H9 (cell line): ENCODE measurements around the gene WDR20. TPM values are rescaled to one million over a fixed set of nuclear protein-coding genes. Genes with fewer than 3 reads are reported as not detected.

ENCODE experiments used
- DNase-seq: peaks from one replicate; pipeline ENCODE4 v3.0.0-alpha.2; 2017
- H2AFZ ChIP-seq: one replicate; pipeline ENCODE4 v1.6.1; 2013; ENCODE audit warnings: mild to moderate bottlenecking, low read length, control low read depth, moderate library complexity
- H2AK5ac ChIP-seq: 2 replicates; pipeline ENCODE4 v1.6.1; 2013; ENCODE audit warnings: low read length, control low read depth, mixed read lengths; ENCODE audit not compliant: insufficient read length
- H2BK120ac ChIP-seq: one replicate; pipeline ENCODE4 v1.6.1; 2013; ENCODE audit warnings: low read depth, mild to moderate bottlenecking, low read length, control low read depth, inconsistent platforms; ENCODE audit not compliant: poor library complexity, severe bottlenecking
- H2BK12ac ChIP-seq: 2 replicates; pipeline ENCODE4 v1.6.1; 2013; ENCODE audit warnings: low read length, control low read depth, mixed read lengths, low read depth; ENCODE audit not compliant: insufficient read length
- H2BK15ac ChIP-seq: 2 replicates; pipeline ENCODE4 v1.6.1; 2013; ENCODE audit warnings: low read depth, low read length, control low read depth
- H2BK20ac ChIP-seq: one replicate; pipeline ENCODE4 v1.6.1; 2013; ENCODE audit warnings: low read depth, mild to moderate bottlenecking, low read length, control low read depth, inconsistent platforms; ENCODE audit not compliant: poor library complexity, severe bottlenecking
- H2BK5ac ChIP-seq: 2 replicates; pipeline ENCODE4 v1.6.1; 2013; ENCODE audit warnings: low read length, control low read depth, mixed read lengths; ENCODE audit not compliant: insufficient read length
- H3K14ac ChIP-seq: 2 replicates; pipeline ENCODE4 v1.6.1; 2013; ENCODE audit warnings: low read length, control low read depth; ENCODE audit not compliant: insufficient read depth
- H3K18ac ChIP-seq: 2 replicates; pipeline ENCODE4 v1.6.1; 2013; ENCODE audit warnings: low read depth, mild to moderate bottlenecking, mixed read lengths, low read length, control low read depth; ENCODE audit not compliant: insufficient read length
- H3K23ac ChIP-seq: 2 replicates; pipeline ENCODE4 v1.6.1; 2013; ENCODE audit warnings: low read length, control low read depth, mixed read lengths, low read depth; ENCODE audit not compliant: insufficient read length
- H3K23me2 ChIP-seq: 2 replicates; pipeline ENCODE4 v1.6.1; 2013; ENCODE audit warnings: low read depth, mild to moderate bottlenecking, mixed read lengths, low read length, control low read depth; ENCODE audit not compliant: insufficient read length, poor library complexity, severe bottlenecking
- H3K27ac ChIP-seq: 2 replicates; pipeline ENCODE4 v1.5.1; 2013; ENCODE audit warnings: low read length, control low read depth, mixed read lengths, low read depth; ENCODE audit not compliant: insufficient read length
- H3K27me3 ChIP-seq: 2 replicates; pipeline ENCODE4 v1.6.1; 2013; ENCODE audit warnings: low read length, control low read depth, inconsistent platforms; ENCODE audit not compliant: insufficient read depth
- H3K4ac ChIP-seq: 2 replicates; pipeline ENCODE4 v1.6.1; 2013; ENCODE audit warnings: low read depth, mild to moderate bottlenecking, control low read depth, inconsistent platforms, low read length, moderate library complexity
- H3K4me1 ChIP-seq: 2 replicates; pipeline ENCODE4 v1.6.1; 2013; ENCODE audit warnings: low read length, control low read depth, inconsistent platforms; ENCODE audit not compliant: insufficient read depth
- H3K4me2 ChIP-seq: 2 replicates; pipeline ENCODE4 v1.6.1; 2013; ENCODE audit warnings: low read length, control low read depth, mixed read lengths; ENCODE audit not compliant: insufficient read length, insufficient read depth
- H3K56ac ChIP-seq: 2 replicates; pipeline ENCODE4 v1.6.1; 2013; ENCODE audit warnings: low read depth, mild to moderate bottlenecking, mixed read lengths, low read length, control low read depth; ENCODE audit not compliant: insufficient read length
- H3K79me1 ChIP-seq: 2 replicates; pipeline ENCODE4 v1.6.1; 2013; ENCODE audit warnings: low read depth, mild to moderate bottlenecking, moderate library complexity, low read length, control low read depth, inconsistent platforms; ENCODE audit not compliant: insufficient read depth, poor library complexity, severe bottlenecking
- H3K79me2 ChIP-seq: 2 replicates; pipeline ENCODE4 v1.6.1; 2013; ENCODE audit warnings: low read length, control low read depth, inconsistent platforms; ENCODE audit not compliant: insufficient read depth
- H3K9ac ChIP-seq: 2 replicates; pipeline ENCODE4 v1.6.1; 2013; ENCODE audit warnings: low read length, control low read depth, mixed read lengths; ENCODE audit not compliant: insufficient read length; ENCODE audit errors: extremely low read depth
- H3K9me3 ChIP-seq: one replicate; pipeline ENCODE4 v1.6.1; 2013; ENCODE audit warnings: low read depth, low read length, inconsistent platforms; ENCODE audit not compliant: control insufficient read depth
- H3T11ph ChIP-seq: one replicate; pipeline ENCODE4 v1.6.1; 2013; ENCODE audit warnings: mild to moderate bottlenecking, low read length, control low read depth, inconsistent platforms
- H4K20me1 ChIP-seq: one replicate; pipeline ENCODE4 v1.6.1; 2013; ENCODE audit not compliant: control insufficient read depth, insufficient read length, insufficient read depth
- H4K5ac ChIP-seq: 2 replicates; pipeline ENCODE4 v1.6.1; 2013; ENCODE audit warnings: low read depth, mild to moderate bottlenecking, mixed read lengths, low read length, control low read depth; ENCODE audit not compliant: insufficient read length
- H4K8ac ChIP-seq: replicated peaks from 2 replicates; pipeline ENCODE4 v1.6.1; 2013; ENCODE audit warnings: low read length, control low read depth, mixed read lengths, low read depth; ENCODE audit not compliant: insufficient read length
- H4K91ac ChIP-seq: 2 replicates; pipeline ENCODE4 v1.6.1; 2013; ENCODE audit warnings: low read depth, mild to moderate bottlenecking, moderate library complexity, mixed read lengths, low read length, control low read depth; ENCODE audit not compliant: insufficient read length
- H3K27ac Mint-ChIP-seq, 3 experiments: 2 replicates in 2 of 3; 3 replicates in 1 of 3; pipeline ENCODE4 v1.8.0; 2020 to 2021; ENCODE audit warnings: mixed read lengths in 3 of 3, mild to moderate bottlenecking in 1 of 3, moderate library complexity in 1 of 3
- H3K27me3 Mint-ChIP-seq: 2 replicates; pipeline ENCODE4 v1.8.0; 2021; ENCODE audit warnings: low read depth, mild to moderate bottlenecking, moderate library complexity, mixed read lengths
- H3K36me3 Mint-ChIP-seq, 3 experiments: 2 replicates in 2 of 3; 3 replicates in 1 of 3; pipeline ENCODE4 v1.8.0; 2020 to 2021; ENCODE audit warnings: low read depth in 3 of 3, mixed read lengths in 3 of 3; ENCODE audit not compliant: insufficient read depth in 1 of 3
- H3K4me1 Mint-ChIP-seq, 2 experiments: 2 replicates each; pipeline ENCODE4 v1.8.0; 2020; ENCODE audit warnings: mixed read lengths in 2 of 2
- H3K4me3 Mint-ChIP-seq, 2 experiments: 2 replicates in 1 of 2; 3 replicates in 1 of 2; pipeline ENCODE4 v1.8.0; 2020 to 2021; ENCODE audit warnings: mild to moderate bottlenecking in 2 of 2, mixed read lengths in 2 of 2, moderate library complexity in 1 of 2
- H3K9me3 Mint-ChIP-seq, 2 experiments: 2 replicates in 1 of 2; 3 replicates in 1 of 2; pipeline ENCODE4 v1.8.0; 2020; ENCODE audit warnings: mild to moderate bottlenecking in 2 of 2, mixed read lengths in 2 of 2, moderate library complexity in 1 of 2
- WGBS: extraction: QIAGEN DNeasy Blood & Tissue Kit; methylation state at CpG from one replicate; pipeline ENCODE4 v1.1.7; 2013; ENCODE audit warnings: missing lambda C conversion rate, low lambda C conversion rate, mixed read lengths; ENCODE audit not compliant: insufficient read length; ENCODE audit errors: extremely low coverage; 5-methylcytosine and 5-hydroxymethylcytosine counted together
- total RNA-seq: library from RNA; stranded (reverse); gene quantifications from 2 replicates; pipeline ENCODE4 v1.2.1, GENCODE V29; 2021
- TF ChIP-seq, protein P1 (sequence below): fragments of 200-600 bp; sonication (generic); conservative IDR thresholded peaks from 3 replicates; pipeline ENCODE4 v1.8.0; 2021; ENCODE audit warnings: antibody characterized with exemption, mild to moderate bottlenecking

The WDR20 gene
- total RNA-seq, 1 experiment from 2014 or later = 31.6 TPM

GRCh38 chr14:102120888-102121287 lies 18.8 kb upstream of the WDR20 start:
- Histone ChIP-seq H4K91ac (no peak overlapping the region), H3K27ac (no peak overlapping the region), H3K27me3 (no peaks in the 10 kb centered on the region), H3K4me1 (no peaks in the 10 kb centered on the region), H3K4ac (no peak overlapping the region), H4K8ac (no peak overlapping the region), H2AFZ (no peak overlapping the region), H3T11ph (no peak overlapping the region), H2BK5ac (no peak overlapping the region), H3K23me2 (no peaks in the 10 kb centered on the region), H4K5ac (no peak overlapping the region), H3K79me1 (no peaks in the 10 kb centered on the region), H3K14ac (no peak overlapping the region), H3K23ac (no peak overlapping the region), H3K56ac (no peak overlapping the region), H2BK12ac (no peak overlapping the region), H3K4me2 (no peak overlapping the region), H3K9ac (no peak overlapping the region), H3K79me2 (no peaks in the 10 kb centered on the region), H4K20me1 (no peaks in the 10 kb centered on the region), H2BK15ac (no peak overlapping the region), H2BK120ac (no peak overlapping the region), H2AK5ac (no peak overlapping the region), H3K9me3 (no peaks in the 10 kb centered on the region), H3K18ac (no peak overlapping the region), H2BK20ac (no peak overlapping the region)
- Mint-ChIP-seq H3K4me1 (peaks cover 6 to 9% of the 10 kb centered on the region in 2 experiments), H3K4me3 (no peak overlapping the region), H3K36me3 (peaks cover 2 to 5% (median 4%) of the 10 kb centered on the region in 3 experiments; a peak in 4 of 7 replicates), H3K9me3 (no peaks in the 10 kb centered on the region), H3K27me3 (no peaks in the 10 kb centered on the region), H3K27ac (no peak overlapping the region)
- TF ChIP-seq, protein P1, sequence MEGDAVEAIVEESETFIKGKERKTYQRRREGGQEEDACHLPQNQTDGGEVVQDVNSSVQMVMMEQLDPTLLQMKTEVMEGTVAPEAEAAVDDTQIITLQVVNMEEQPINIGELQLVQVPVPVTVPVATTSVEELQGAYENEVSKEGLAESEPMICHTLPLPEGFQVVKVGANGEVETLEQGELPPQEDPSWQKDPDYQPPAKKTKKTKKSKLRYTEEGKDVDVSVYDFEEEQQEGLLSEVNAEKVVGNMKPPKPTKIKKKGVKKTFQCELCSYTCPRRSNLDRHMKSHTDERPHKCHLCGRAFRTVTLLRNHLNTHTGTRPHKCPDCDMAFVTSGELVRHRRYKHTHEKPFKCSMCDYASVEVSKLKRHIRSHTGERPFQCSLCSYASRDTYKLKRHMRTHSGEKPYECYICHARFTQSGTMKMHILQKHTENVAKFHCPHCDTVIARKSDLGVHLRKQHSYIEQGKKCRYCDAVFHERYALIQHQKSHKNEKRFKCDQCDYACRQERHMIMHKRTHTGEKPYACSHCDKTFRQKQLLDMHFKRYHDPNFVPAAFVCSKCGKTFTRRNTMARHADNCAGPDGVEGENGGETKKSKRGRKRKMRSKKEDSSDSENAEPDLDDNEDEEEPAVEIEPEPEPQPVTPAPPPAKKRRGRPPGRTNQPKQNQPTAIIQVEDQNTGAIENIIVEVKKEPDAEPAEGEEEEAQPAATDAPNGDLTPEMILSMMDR = no peak
- DNase-seq = no peak
- WGBS = no CpG with 5 or more reads among the region's 1 CpG
